Stimulated activated CD8-positive, alpha-beta memory T cell treated with anti-CD3 and anti-CD28 coated beads, Interleukin-4, amount 100 ng/mL, for 48 hours (primary cell): ENCODE results near the gene SLC25A19.

ENCODE experiments used
- DNase-seq: peaks from one replicate; pipeline ENCODE4 v3.0.0-alpha.2; 2020

SLC25A19 gene

GRCh38 chr17:75289115-75289831 is at the start of gene SLC25A19:
TSS of gene SLC25A19 (minus strand) at chr17:75289433. CDS start at chr17:75286764, 2,669 bp downstream.
- peak; percentile 97 for DNase-seq

GRCh38 chr17:75338335-75338734 is 49.1 kb upstream of the SLC25A19 start:
- no peak for DNase-seq

- no peak for DNase-seq
These were observed 46.1 kb upstream of the SLC25A19 start for GRCh38 chr17:75335315-75335714.

- no peak for DNase-seq
These were observed 45.5 kb upstream of the SLC25A19 start for GRCh38 chr17:75334723-75335122.

GRCh38 chr17:75331671-75332070 is 42.4 kb upstream of the SLC25A19 start:
- DNase-seq = no peak

- no peak for DNase-seq
These were observed 38.5 kb upstream of the SLC25A19 start for GRCh38 chr17:75327757-75328156.

GRCh38 chr17:75326226-75326848 is 37.1 kb upstream of the SLC25A19 start:
- no peak for DNase-seq

- DNase-seq = no peak
These were observed 36.6 kb upstream of the SLC25A19 start for GRCh38 chr17:75325827-75326225.

GRCh38 chr17:75325348-75325747 is 36.1 kb upstream of the SLC25A19 start:
- no peak for DNase-seq

- DNase-seq = no peak
These were observed 32.3 kb upstream of the SLC25A19 start for GRCh38 chr17:75321506-75321905.

GRCh38 chr17:75319904-75320691 is 30.9 kb upstream of the SLC25A19 start:
- no peak for DNase-seq

- DNase-seq = no peak
These were observed 29.5 kb upstream of the SLC25A19 start for GRCh38 chr17:75318615-75319222.

GRCh38 chr17:75318211-75318610 is 29.0 kb upstream of the SLC25A19 start:
- no peak for DNase-seq

- no peak for DNase-seq
These were observed 28.4 kb upstream of the SLC25A19 start for GRCh38 chr17:75317671-75318070.

GRCh38 chr17:75316253-75316652 is 27.0 kb upstream of the SLC25A19 start:
- no peak for DNase-seq

GRCh38 chr17:75315541-75316243 is 26.5 kb upstream of the SLC25A19 start:
- peak; percentile 42 for DNase-seq

- no peak for DNase-seq
These were observed 24.8 kb upstream of the SLC25A19 start for GRCh38 chr17:75313941-75314551.

- no peak for DNase-seq
These were observed 19.7 kb upstream of the SLC25A19 start for GRCh38 chr17:75308732-75309629.

- DNase-seq = no peak
These were observed 18.9 kb upstream of the SLC25A19 start for GRCh38 chr17:75307957-75308731.

- DNase-seq = no peak
These were observed 12.4 kb upstream of the SLC25A19 start for GRCh38 chr17:75301502-75302206.
